ENCODE results near the gene SUPT4H1.

DNA sequence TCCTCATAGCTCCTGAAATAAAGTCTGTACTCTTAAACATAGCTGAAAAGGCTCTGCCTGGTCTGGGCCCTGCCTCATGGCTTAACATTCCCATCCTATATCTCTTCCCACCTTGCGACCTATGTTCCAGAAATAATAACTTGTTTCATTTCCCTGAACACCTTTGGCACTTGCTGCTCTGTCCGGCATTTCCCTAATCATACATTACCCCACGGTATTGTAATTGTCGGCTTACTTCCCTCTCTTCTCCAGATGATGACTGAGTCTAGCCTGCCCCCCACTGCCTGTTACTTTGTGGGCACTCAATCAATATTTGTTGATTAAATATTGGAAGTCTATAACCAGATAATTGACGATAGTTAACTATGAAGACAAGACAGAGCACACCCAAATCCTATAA lies 23.3 kb upstream of the SUPT4H1 start:
- TF ChIP-seq, protein P1, sequence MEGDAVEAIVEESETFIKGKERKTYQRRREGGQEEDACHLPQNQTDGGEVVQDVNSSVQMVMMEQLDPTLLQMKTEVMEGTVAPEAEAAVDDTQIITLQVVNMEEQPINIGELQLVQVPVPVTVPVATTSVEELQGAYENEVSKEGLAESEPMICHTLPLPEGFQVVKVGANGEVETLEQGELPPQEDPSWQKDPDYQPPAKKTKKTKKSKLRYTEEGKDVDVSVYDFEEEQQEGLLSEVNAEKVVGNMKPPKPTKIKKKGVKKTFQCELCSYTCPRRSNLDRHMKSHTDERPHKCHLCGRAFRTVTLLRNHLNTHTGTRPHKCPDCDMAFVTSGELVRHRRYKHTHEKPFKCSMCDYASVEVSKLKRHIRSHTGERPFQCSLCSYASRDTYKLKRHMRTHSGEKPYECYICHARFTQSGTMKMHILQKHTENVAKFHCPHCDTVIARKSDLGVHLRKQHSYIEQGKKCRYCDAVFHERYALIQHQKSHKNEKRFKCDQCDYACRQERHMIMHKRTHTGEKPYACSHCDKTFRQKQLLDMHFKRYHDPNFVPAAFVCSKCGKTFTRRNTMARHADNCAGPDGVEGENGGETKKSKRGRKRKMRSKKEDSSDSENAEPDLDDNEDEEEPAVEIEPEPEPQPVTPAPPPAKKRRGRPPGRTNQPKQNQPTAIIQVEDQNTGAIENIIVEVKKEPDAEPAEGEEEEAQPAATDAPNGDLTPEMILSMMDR (IDR thresholded peaks at IDR 0.05): no peak
- no peak for TF ChIP-seq POLR2A (IDR thresholded peaks at IDR 0.05)

All from thyroid gland (tissue), 4 donors.